GM19043 (cell line): ENCODE results near the gene SLC24A5.

Source experiments
- ATAC-seq: cut with Tn5 transposase; IDR thresholded peaks from one replicate; pipeline ENCODE4 v1.9.1; 2021; ENCODE audit warnings: low read depth; ENCODE audit not compliant: unreplicated experiment

The SLC24A5 gene

DNA sequence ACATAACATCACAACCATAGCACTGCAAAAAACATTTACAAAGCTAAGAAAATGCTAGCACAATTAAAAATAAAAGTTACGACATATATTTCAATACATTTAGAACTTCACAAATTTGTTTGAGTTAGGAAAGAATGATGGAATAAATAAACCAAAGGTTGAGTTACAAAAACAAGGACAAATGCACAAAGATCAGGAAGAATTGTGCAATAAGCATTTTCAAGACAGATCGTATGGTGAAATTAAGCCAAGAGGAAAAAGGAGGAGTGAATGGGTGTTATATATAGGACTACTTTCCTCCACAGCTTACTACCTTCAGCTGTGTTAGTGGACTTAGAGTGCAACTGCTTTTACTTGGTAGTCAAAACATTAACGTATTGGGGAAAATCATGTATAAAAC lies 64.7 kb downstream of the SLC24A5 start:
- ATAC-seq: no peak

DNA sequence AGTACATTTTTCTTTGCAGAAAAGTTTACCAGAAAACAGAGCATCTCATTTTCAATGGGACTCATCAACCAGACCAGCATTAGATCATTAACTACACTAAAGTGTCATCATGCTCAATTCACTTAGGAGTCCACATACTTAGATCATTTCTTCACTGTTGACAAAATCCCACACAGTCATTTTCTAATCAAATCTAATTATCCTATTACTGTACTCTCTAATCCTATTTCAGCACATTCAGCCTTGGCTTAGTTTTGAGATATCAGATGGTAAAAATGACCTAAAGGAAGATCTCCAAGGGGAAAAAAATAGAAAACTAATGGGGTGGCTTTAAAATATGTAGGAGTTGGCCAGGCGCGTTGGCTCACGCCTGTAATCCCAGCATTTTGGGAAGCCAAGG lies 65.5 kb downstream of the SLC24A5 start:
- no peak for ATAC-seq

DNA sequence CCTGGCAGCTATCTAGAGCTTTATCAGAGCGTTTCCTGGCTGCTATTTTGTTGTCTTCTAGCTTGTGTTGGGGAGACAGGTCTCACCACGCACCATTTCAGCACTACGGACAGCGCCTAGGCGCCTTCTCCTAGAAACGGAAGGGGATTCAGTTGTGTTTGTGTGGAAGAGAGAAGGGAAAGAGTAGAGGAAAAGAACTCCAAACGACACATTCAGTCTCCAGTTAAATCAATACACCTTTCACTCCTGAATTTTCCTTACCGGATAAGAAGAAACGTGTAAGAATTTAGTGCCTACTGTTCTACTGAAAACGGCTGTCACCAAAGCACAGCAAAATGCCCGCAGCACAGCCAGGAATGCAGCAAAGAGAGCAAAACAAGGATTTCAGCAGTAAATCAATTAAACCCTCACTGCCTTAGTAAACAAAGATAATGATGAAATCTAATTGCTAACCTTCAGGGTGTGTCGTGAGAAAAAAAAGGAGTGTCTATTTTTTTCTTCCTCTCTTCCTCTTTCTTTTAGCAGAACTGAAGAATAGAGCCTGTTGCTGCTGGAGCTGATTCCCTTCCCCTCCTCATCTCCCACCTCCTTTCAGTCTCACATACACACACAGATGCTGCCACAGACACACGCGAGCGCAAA lies 70.3 kb downstream of the SLC24A5 start:
- no peak for ATAC-seq

DNA sequence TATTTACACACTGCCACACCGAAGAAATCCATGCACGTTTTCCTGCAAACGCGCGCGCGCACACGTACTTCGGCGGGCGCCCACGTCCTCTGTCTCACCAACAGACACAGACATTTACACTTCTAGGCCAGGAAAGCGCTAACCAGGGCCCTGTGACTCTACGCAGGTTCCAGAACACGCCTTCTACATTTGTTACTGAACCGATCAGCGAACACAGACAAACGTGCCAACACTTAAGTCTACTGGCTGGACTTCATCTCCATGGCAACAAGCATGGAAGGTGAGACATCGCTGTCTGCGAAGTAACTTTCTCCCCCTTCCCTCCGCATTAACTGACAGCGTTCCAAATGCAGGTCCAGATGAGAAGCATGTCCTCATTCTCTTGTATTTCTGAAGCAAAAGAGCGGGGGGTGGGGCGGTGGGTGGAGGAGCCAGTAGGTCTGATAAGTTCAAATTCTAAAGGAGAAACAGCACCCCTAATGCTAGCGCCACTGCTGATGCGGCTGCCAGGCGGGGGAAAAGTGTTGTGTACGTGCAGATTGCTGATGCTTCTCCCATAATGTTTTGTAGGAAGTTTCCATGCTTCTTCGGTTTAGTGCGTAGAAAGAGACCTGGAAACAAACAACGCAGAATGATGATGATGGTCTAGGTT lies 70.9 kb downstream of the SLC24A5 start, which contains the start of gene CTXN2:
CTXN2 (plus strand) TSS at position 92 of the 652 bp plus-strand sequence. CDS start 9,636 bp downstream, outside the sequence.
- no peak for ATAC-seq
